Renal cortical epithelial cell (primary cell): ENCODE results near the gene TSPAN11. TPM values are rescaled to one million over a fixed set of nuclear protein-coding genes. Genes with fewer than 3 reads are reported as not detected.

Source experiments
- DNase-seq: peaks from one replicate; pipeline ENCODE4 v3.0.0-alpha.2; 2011; ENCODE audit warnings: low read depth
- total RNA-seq: library from RNA; depleted of rRNA; stranded (reverse); fragments of >200 nt; gene quantifications from 2 replicates; pipeline ENCODE4 v1.2.3, GENCODE V29; 2014

TSPAN11 gene
- total RNA-seq, 1 donor from 2014 or later, result 1.0 TPM

DNA sequence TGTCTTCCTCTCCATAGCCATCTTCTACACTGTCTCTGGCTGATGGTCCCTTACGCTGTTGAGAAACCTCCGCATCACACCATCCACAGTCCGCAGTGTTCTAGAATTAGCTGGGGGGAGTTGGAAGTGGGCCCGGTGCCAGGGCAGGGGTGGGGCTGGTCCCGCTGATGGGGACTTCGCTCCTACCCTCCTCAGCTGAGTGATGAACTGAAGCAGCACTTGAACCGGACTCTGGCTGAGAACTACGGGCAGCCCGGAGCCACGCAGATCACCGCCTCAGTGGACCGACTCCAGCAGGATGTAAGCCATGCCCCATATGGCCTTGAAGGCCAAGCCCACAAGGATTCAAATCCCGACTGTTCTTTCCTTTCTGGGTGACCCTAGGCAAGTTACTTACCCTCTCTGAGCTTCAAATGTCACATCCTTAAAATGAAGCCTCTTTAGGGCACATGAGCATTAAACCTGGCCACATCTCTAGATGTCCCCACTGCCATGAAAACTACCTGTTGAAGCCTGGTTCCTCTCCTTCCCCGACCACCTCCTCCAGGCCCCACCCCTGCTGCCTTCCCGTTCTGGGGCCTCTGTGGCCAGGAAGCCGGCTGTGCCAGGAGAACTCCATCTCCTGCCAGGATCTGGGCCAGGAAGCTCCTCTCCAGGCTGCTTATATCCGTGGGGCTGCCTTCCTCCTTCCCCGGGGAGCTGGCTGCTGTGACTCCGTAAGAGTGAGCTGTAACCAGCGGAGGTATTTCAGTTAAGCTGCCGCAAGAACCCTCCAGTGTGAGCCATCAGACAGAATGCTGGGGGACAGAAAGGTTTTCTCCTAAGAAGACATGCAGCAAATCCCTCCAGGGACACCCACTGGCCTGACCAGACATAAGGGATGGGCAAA is 53.1 kb downstream of the TSPAN11 start:
- no peak for DNase-seq

DNA sequence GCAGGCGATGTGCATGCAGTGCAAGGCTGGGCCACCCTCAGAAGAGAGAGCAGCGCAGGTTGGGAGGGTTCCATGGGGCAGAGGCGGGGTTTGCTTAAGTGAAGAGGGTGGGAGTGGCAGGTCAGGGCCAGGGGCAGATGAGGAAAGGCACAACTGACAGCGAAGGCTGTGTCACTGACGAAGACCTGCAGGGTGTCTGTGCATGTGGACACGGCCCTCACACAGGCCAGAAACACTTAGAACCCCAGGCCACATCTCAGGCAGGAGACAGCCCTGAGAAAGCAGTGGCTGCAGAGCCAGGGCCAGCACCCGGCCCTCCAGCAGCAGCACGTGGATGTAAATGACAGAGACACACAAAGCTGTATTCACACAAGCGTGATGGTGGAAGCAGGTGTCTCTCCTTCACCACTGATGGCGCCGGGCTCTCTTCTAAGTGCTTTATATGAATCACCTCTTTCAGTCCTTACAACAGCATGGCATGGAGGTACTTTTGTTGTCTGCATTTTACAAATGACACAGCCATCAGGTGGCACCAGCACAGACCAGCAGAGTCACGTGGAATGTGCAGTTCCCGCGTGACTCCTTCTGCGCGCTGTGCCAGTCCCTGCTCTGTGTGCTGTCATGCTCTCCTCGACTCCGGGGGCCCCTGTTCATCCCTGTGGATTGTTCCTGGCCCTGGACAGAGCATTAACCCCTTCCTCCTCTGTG is 54.6 kb downstream of the TSPAN11 start:
- DNase-seq, result no peak

DNA sequence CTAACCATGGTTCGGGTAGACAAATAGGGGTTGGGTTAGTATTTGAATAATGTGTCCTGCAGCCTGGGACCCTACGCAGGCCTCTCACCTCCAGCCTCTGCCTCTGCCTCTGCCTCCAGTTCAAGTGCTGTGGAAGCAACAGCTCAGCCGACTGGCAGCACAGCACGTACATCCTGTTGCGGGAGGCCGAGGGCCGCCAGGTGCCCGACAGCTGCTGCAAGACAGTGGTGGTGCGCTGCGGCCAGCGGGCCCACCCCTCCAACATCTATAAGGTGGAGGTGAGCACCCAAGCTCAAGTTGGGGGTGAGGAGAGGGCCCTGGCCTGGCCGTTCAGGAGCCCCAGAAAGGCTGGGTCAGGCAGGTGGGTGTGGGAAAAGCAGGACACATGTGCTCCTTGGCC is 55.9 kb downstream of the TSPAN11 start:
- no peak for DNase-seq

DNA sequence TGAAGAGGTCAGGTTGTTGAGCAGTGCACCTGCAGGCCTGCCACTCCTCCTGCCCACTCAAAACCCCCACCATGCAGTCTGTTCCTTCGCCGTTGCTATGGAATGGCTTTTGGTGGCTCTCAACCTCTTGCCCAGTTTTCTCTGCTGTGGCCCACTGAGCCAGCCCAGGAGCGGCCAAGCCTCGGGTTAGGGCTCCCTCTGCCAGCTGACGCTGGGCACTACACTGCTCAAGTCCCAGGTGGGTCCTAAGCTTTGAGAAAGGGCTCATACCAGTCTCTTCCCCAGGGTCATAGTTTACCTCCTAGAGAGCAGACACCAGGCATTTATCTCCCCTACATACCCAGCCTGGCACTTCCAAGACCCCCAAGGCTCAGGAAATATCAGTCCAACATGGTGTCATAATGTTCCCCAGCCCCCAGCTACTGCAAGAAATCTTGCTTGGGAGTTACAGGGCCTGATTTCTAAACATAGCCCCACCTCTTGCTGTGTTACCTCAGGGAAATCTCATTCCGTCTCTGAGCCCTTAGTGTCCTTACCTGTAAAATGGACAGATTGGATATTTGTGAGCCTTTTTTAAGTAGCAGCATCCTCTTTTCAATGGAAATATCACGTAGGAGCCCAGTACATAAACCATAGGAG is 59.4 kb downstream of the TSPAN11 start:
- DNase-seq, result peak; percentile 28

DNA sequence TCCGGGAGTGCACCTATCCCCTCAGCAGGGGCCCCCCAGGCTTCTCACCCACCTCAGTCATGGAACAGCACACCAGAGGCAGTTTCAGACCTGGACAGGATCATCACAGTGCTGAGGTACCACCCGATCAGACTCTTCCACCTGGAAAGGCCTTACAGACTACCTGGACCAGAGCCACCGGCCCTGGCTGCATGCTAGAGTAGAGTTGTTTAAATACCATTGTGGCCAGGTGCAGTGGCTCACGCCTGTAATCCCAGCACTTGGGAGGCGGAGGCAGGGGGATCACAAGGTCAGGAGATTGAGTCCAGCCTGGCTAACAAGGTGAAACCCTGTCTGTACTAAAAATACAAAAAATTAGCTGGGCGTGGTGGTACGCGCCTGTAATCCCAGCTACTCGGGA is 61.5 kb downstream of the TSPAN11 start:
- DNase-seq, result no peak

DNA sequence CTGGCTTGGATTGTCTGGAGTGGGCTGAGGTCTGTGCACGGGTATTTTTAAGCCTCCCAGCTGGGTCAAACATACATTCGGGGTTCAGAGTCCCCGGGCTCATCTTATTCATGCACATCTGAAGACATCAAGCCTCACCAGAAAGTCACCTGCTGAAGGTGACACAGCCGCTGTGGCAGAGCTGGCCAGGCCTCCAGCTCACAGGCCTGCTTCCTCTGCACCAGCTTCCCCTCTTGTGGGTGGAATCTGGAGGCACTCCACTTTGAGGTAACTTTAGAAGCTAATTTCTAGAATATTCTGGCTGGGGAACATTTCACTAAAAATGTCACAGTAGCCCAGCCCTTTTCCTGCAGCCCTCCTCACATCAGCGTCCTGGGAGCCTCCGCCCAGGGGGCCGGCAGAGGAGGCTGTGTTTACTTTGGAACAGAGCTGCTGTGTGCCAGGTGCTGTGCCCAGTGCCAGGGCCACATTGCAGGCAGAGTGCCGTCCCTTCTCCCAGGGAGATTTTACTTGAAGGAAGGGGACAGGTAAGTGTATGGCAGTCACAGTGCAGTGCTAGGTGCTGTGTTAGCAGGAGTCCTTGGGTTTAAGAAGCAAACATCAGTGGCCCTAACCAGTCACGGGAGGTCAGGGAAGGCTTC is 62.2 kb downstream of the TSPAN11 start:
- DNase-seq, result no peak

DNA sequence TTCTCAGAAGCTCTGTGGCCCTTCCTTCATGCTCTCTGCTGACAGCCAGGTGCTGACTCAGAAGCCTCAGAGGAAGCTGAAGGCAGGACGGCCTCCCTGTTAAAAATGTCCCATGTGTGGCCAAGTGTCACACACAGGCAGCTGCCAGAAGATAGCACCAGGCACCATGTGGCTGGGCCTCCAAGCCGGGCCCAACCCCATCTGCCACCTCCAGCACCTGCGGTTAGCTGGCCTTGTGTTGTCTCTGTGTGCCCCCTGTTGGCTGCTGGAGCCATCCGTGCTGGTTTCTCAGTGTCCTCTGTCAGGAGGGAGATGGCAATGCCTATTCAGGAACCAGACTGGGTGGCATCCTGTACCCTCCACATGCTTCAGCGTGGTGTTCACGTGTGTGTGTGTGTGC is 63.2 kb downstream of the TSPAN11 start:
- no peak for DNase-seq

DNA sequence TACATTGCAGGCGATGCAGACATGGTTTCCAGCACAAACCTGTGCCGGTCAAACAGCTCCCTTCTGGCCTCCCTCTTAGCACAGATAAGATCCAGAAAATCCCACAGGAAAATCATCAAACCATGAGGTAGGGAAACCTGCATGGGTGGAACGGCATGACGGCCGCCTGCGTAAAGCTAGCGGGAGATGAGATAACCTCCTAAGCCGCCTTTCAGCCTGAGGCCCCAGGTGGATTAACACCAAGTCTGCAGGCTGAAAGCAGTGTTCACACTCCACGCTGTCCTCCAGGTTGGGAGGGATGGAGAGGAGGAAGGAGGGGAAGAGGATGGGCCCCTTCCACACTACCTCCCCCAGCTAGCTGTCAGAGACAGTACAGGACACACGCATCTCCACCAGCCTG is 63.8 kb downstream of the TSPAN11 start:
- DNase-seq, result no peak

DNA sequence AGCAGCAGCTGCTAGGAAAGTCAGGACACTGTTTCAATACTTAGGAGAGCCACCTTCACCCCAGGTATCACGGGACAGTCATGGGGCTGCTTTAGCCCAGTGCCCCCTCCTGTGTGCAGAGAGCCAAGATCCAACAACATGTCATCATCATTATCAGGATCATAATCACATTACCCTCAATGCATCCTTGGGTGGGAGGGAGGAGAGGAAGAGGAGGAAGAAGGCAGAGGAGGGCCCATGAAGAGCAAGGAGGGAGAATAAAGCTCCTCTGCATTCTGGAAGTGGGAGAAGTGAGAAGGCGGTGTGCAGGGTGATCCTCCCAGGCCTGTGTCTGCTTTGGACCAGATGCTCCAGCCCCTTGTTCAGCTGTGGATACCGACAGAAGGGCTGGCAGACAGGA is 64.2 kb downstream of the TSPAN11 start:
- no peak for DNase-seq

DNA sequence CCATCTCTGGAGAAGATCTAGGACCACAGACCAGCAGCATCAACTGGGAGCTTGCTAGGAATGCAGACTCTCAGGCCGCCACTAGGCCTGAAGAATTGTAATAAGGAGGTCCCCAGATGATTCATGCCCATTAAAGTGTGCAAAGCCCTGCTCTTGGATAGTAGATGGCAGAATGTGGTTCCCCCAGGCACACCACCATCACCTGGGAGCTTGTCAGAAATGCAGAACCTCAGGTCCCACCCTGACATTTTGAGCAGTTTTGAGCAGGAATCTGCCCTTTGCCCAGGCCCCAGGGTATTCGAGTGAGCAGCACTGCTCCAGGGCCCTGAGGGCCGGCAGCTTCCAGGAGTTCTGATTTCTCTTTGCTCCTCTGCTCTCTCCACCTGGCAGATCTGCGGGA is 64.9 kb downstream of the TSPAN11 start:
- no peak for DNase-seq

DNA sequence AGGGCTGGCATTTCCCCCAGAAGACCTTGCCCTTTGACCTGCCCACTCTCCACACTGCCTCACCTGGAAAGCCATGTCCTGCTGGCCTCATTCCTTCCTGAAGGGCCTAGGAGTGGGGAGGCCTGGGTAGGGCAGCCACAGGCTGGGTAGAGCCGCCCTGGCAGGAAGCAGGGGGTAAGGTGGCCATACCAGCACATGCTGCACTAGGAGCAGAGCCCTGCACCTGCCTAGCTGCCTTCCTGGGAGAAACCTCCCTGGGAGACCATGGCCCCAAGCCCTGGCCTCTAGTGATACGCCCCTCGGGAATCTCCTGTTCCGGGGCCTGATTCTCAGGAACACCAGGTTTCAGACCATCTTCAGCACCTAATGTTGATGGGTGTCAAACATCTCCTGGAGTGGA is 65.8 kb downstream of the TSPAN11 start:
- DNase-seq, result no peak

DNA sequence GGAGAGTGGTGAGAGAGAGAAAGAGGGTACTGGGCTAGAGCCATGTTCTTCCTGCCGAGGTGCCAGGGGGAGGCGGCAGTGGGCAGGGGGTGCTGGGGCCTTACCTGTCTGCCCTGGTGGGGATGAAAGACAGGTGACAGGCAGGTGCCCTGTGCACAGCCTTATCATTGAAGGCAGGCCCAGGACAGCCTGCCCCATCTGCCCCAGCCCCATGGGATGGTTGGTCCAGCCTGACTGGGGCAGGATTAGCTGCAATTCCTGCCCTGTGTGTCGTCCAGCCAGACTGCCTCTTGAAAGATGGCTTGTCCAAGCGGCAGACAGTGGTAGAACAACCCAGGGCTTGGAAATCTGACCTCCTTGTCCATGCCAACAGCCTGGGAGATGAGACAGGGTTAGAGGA is 67.2 kb downstream of the TSPAN11 start:
- DNase-seq, result no peak

DNA sequence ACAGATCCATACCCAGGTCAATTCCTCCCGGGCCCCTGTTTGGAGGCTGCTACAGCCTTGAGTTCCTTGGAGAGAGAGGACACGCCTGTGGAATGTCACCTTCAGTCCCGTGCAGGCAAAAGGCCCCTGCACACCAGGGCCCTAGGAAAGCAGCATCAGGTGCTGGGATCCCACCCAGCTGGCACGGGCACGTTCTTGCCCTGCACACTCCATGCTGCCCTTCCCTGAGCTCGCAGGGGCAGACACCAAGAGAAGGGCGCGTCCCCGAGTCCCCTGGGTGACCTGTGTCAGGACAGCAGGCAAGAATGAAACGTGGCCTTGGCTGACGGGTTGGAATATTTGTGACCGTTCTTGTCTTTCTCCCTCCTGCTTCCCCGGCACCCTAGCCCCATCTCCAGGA is 67.7 kb downstream of the TSPAN11 start:
- DNase-seq, result no peak

DNA sequence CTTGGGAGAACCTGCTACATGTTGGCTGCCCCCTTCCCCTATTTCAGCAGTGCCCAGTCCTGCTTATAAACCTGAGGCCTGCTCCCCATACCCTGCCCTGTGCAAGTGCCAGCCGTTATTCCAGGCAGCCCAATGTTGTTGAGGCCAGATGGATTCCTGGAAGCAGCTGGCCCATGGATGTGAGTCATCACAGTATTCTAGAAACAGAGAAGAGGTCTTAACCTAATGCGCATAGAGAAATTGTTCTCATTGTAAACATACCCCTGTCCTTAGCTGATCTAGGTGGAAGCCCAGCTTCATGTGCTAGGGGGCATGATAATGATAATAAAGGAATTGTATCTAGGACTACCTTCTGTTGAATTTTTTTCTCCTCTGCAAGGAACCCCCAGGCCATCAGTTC is 69.7 kb downstream of the TSPAN11 start:
- peak; percentile 84 for DNase-seq

DNA sequence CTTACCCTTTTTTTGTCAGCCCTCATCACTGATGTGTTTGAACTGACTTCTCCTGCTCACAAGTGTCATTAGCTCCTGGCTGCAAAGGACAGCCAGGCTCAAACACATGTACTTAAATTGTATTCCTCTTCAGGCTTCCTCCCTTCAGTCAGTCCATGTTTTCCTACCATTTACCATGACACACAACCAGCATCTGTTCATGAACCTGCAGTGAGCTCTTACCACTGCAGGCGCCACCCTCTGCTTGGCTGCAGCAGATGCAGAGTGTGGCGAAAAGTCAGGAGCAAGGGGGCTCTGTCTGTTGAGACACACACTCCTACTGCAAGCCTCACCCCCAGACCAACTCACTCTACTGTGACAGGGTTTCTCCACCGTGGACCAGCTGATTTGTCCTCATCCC is 70.2 kb downstream of the TSPAN11 start:
- no peak for DNase-seq

DNA sequence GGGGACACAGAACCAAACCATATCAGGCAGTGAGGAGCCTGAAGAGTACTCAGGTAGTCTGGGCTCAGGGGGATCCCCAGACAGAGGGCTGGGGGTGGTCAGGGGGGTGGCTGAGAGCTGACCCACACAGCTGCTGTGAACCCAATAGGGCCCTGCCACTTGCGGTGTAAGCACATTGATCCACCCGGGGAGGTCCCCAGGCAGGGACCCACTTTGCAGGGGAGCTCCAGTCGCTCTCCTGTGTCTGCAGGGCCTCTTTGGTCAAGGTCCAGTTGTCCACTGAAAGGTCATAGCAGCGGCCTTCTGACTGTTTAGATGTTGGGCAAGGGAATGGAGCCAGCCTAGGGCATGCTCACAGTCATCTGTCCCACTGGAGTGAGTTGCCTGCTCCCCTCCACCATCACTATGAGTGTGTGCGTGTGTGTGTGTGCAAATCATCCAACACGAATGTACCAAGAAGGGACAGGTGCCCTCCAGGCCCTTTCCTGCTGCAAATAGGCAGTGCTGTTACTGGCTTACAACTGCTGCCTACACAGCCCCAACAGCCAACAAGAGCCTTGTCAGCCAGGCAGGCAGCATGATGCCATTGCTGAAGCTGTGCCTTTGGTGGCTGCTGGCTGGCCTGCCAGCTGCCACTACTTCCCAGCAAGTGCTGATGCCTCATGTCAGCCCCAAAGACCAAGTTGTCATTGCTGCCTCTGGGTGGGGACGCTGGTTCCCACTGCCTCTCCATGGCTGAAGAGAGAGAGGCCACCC is 71.3 kb downstream of the TSPAN11 start:
- no peak for DNase-seq

DNA sequence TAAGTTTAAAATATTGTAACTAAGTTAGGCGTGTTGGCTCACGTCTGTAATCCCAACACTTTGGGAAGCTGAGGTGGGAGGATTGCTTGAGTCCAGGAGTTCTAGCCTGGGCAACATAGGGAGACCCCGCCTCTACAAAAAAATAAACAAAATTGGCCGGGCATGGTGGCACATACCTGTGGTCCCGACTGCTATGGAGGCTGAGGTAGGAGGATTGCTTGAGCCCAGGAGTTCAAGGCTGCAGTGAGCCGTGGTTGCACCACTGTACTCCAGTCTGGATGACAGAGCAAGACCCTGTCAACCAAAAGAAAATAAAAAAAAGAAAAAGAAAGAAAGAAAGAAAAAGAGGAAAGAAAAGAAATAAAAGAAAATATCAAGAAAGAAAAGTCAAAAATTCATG is 72.5 kb downstream of the TSPAN11 start:
- no peak for DNase-seq

DNA sequence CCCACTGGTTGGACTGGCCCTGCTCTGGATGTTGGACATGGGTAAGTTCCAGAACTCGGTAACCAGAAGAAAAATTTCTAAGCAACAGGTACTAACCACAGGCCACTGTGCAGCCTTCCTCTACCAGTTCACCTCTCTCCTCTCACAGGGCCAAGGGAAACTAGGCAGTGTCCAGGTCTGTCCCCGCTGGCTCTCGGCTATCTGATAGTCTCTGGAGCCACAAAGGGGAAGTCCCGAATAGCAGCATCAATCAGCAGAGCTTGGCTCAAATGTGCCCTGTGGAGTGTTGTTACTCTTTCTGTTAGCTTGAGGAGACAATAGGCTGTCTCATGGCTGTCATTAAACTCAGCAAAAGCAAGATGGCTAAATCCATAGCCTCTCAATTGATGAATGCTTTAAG is 73.2 kb downstream of the TSPAN11 start:
- no peak for DNase-seq

DNA sequence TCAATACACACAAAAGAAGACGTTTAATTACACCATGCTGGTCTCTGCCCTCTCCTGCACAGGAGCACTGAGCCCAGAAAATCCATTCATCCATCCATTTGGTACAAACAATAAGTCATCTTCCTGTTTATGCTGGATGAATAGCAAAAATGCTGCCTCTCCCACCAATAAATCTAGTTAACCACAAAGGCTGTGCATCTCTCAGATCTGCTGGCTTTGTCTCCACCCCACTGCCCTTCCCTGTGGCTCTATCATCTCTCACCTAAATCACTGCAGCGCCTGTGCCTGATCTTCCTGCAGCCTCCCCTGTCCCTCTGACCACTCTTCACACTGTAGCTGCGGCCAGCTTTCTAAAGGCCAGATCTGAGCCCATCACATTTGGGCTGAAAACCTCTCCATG is 74.2 kb downstream of the TSPAN11 start:
- peak; percentile 43 for DNase-seq

DNA sequence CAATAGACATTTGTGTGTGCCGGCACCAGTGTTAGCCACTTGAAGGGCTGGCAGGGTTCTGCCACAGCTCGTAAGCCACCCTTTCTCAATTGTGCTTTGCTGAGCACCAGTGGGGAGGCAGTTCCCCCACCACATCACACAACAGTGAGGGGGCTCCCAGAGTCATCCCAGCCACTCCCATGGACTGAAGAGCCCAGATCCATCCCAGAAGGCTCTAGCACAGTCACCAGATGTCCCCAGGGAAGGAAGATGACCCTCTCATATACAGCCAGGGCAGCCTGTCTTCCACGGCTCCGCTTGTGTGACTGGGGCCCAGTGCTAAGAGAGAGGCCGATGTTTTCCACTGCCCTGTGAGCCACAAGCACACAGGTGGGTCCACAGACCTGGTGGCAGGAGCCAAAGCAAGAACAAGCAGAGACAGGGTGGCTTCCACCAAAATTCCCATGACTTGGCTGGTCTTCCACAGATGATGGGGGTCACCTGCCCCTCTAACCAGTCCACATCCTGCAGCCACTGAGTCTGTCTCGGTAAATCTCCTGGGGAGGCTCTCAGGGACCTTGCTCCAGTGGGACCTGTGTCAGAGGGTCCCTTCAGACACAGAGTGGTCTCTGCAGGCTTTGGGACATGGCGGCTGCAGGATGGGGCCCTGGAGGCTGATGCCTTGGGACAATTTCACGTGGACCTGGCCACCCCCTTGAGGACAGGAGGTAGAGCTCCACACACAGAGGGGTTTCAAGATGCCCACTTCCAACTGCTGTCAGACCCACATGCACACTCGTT is 75.2 kb downstream of the TSPAN11 start:
- DNase-seq, result no peak

DNA sequence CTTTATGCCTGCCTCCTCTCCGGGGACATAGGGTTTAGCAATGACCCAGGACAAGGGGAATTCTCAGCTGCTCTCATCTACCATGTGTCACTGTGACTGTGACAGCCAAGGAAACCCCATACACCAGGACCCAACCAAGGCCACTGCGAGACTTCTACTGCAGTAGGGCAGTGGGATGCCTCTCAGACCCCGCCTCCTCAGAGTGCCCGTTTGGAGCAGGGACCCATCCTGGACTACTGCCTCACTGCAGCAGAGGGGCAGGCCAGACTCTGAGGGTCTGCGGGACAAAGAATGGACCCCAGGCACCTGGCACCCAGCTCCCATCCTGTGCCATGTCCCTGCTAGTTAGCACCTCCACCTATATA is 75.8 kb downstream of the TSPAN11 start:
- no peak for DNase-seq
